Measurements from ENCODE around the gene PPP1R10. TPM values are rescaled to one million over a fixed set of nuclear protein-coding genes. Genes with fewer than 3 reads are reported as not detected.

Gene PPP1R10
- total RNA-seq, 1 experiment from 2014 or later: 69.5 TPM

GRCh38 chr6:30657454-30657853 lies 40.4 kb upstream of the PPP1R10 start:
- intact Hi-C loops (cut with micrococcal nuclease; ENCODE audit: unreplicated experiment): no loop called here
- peaks cover 8% of the 10 kb centered on the region; the same call in 1 of the 2 replicates for H3F3A ChIP-seq (ENCODE audit: insufficient read depth, low read depth)
- no peak overlapping the region for H2AFZ ChIP-seq
- no peaks in the 10 kb centered on the region for H3K9me2 ChIP-seq (ENCODE audit: insufficient read depth)
- H3K27ac ChIP-seq: no peak overlapping the region
- H3K27me3 ChIP-seq (ENCODE audit: insufficient read depth, low read depth): no peaks in the 10 kb centered on the region
- no peaks in the 10 kb centered on the region for H3K4me1 ChIP-seq (replicated peaks; ENCODE audit: insufficient read depth)
- TF ChIP-seq CTCF (conservative IDR thresholded peaks at IDR 0.05): no peak
- no peak for TF ChIP-seq EZH2 (IDR thresholded peaks at IDR 0.05; ENCODE audit: low read depth)
- no peaks in the 10 kb centered on the region for H4K20me1 ChIP-seq (ENCODE audit: insufficient read depth)
- H3K4me2 ChIP-seq: no peak overlapping the region
- CTCF ChIA-PET: no interaction called here
- no peaks in the 10 kb centered on the region for H3K9me3 ChIP-seq (ENCODE audit: insufficient read depth, low read depth)
- no TSS peak for BruUV-seq (replicated peaks)
- no peak for DNase-seq
- H3K36me3 ChIP-seq (ENCODE audit: low read depth): peaks cover 16% of the 10 kb centered on the region
- POLR2A ChIA-PET (ENCODE audit: unreplicated experiment): no interaction called here
- H3K79me2 ChIP-seq (ENCODE audit: low read depth): no peaks in the 10 kb centered on the region
- H3K4me3 ChIP-seq: no peak overlapping the region

GRCh38 chr6:30656513-30656912 lies 39.5 kb upstream of the PPP1R10 start:
- no peak for DNase-seq
- ChIA-PET POLR2A (ENCODE audit: unreplicated experiment) (interaction anchor here (0.6 kb wide), 1 partner anchor 85 kb away, joined by 3 read pairs; the partner anchor contains the start of gene ABCF1), CTCF (interaction anchor here (0.5 kb wide), 1 partner anchor 459 kb away, joined by 4 read pairs; no protein-coding TSS in a partner anchor)
- BruUV-seq (replicated peaks): no TSS peak
- no peaks in the 10 kb centered on the region for H4K20me1 ChIP-seq (ENCODE audit: insufficient read depth)
- peaks cover 15% of the 10 kb centered on the region; the same call in 1 of the 2 replicates for H3F3A ChIP-seq (ENCODE audit: insufficient read depth, low read depth)
- H3K79me2 ChIP-seq (ENCODE audit: low read depth): no peaks in the 10 kb centered on the region
- intact Hi-C loops (cut with micrococcal nuclease; ENCODE audit: unreplicated experiment): no loop called here
- H3K27me3 ChIP-seq (ENCODE audit: insufficient read depth, low read depth): no peaks in the 10 kb centered on the region
- H2AFZ ChIP-seq: no peak overlapping the region
- TF ChIP-seq CTCF (conservative IDR thresholded peaks at IDR 0.05) (no peak), EZH2 (IDR thresholded peaks at IDR 0.05; ENCODE audit: low read depth) (no peak)
- H3K4me2 ChIP-seq: no peak overlapping the region
- no peaks in the 10 kb centered on the region for H3K9me3 ChIP-seq (ENCODE audit: insufficient read depth, low read depth)
- H3K27ac ChIP-seq: no peak overlapping the region
- H3K9me2 ChIP-seq (ENCODE audit: insufficient read depth): no peaks in the 10 kb centered on the region
- peaks cover 11% of the 10 kb centered on the region for H3K36me3 ChIP-seq (ENCODE audit: low read depth)
- no peak overlapping the region for H3K4me3 ChIP-seq
- no peaks in the 10 kb centered on the region for H3K4me1 ChIP-seq (replicated peaks; ENCODE audit: insufficient read depth)

- TF ChIP-seq CTCF (conservative IDR thresholded peaks at IDR 0.05): no peak
- TF ChIP-seq EZH2 (IDR thresholded peaks at IDR 0.05; ENCODE audit: low read depth): no peak
- Histone ChIP-seq H3K4me1 (replicated peaks; ENCODE audit: insufficient read depth) (no peaks in the 10 kb centered on the region), H3K79me2 (ENCODE audit: low read depth) (no peaks in the 10 kb centered on the region), H3K36me3 (ENCODE audit: low read depth) (peaks cover 18% of the 10 kb centered on the region), H3K4me3 (no peak overlapping the region), H3K4me2 (no peak overlapping the region), H3K27ac (no peak overlapping the region), H3K9me2 (ENCODE audit: insufficient read depth) (no peaks in the 10 kb centered on the region), H3K27me3 (ENCODE audit: insufficient read depth, low read depth) (no peaks in the 10 kb centered on the region), H3K9me3 (ENCODE audit: insufficient read depth, low read depth) (no peaks in the 10 kb centered on the region), H2AFZ (no peak overlapping the region), H3F3A (ENCODE audit: insufficient read depth, low read depth) (peaks cover 20% of the 10 kb centered on the region; the same call in 1 of the 2 replicates), H4K20me1 (ENCODE audit: insufficient read depth) (no peaks in the 10 kb centered on the region)
- ChIA-PET CTCF (no interaction called here), POLR2A (ENCODE audit: unreplicated experiment) (no interaction called here)
- DNase-seq: no peak
- no TSS peak for BruUV-seq (replicated peaks)
- intact Hi-C loops (cut with micrococcal nuclease; ENCODE audit: unreplicated experiment): no loop called here
Measured at GRCh38 chr6:30655743-30656094, 38.7 kb upstream of the PPP1R10 start.

Measured in PC-9 (cell line).